H1 (cell line): Measurements from ENCODE around the gene MYL6B. TPM values are rescaled to one million over a fixed set of nuclear protein-coding genes. Genes with fewer than 3 reads are reported as not detected.

Experiments used
- CTCF ChIA-PET: fragments of 300-600 bp; sonication (Branson Sonifier 250); formaldehyde crosslinking; loops from one replicate; lab custom pipeline; 2021; ENCODE audit not compliant: partially characterized antibody; lab: Charles Lee
- POLR2A ChIA-PET: fragments of 300-600 bp; sonication (Branson Sonifier 250); formaldehyde crosslinking; loops from one replicate; lab custom pipeline; 2021; ENCODE audit warnings: inconsistent platforms; ENCODE audit not compliant: partially characterized antibody; lab: Charles Lee
- DNase-seq, 2 experiments: peaks; one replicate each; pipeline versions ENCODE4 v3.0.0 to v3.0.0-alpha.2; 2010 to 2022; ENCODE audit warnings: low spot score in 2 of 2, low read depth in 1 of 2, mixed read lengths in 1 of 2
- FAIRE-seq: peaks from 2 replicates; lab custom pipeline; 2011; peaks lifted over from hg19 to GRCh38; lab: Jason Lieb, UNC
- H2AFZ ChIP-seq: 2 replicates; pipeline ENCODE4 v1.8.1; 2012; ENCODE audit warnings: low read length, inconsistent platforms
- H2AK5ac ChIP-seq: 2 replicates; pipeline ENCODE4 v1.6.1; 2013; ENCODE audit warnings: low read depth, low read length
- H2BK120ac ChIP-seq: replicated peaks from 2 replicates; pipeline ENCODE3; 2013; ENCODE audit warnings: low read depth, low read length, inconsistent platforms
- H2BK12ac ChIP-seq: 2 replicates; pipeline ENCODE4 v1.6.1; 2013; ENCODE audit warnings: low read depth, low read length
- H2BK15ac ChIP-seq: 2 replicates; pipeline ENCODE4 v1.6.1; 2013; ENCODE audit warnings: low read length
- H2BK20ac ChIP-seq: 2 replicates; pipeline ENCODE4 v1.6.1; 2013; ENCODE audit warnings: low read length
- H2BK5ac ChIP-seq: 2 replicates; pipeline ENCODE4 v1.6.1; 2013; ENCODE audit warnings: low read depth, low read length
- H3K14ac ChIP-seq: 2 replicates; pipeline ENCODE4 v1.6.1; 2013; ENCODE audit warnings: inconsistent platforms; ENCODE audit not compliant: insufficient read length
- H3K18ac ChIP-seq: 2 replicates; pipeline ENCODE4 v1.6.1; 2013; ENCODE audit warnings: low read length; ENCODE audit errors: extremely low read depth
- H3K23ac ChIP-seq: 2 replicates; pipeline ENCODE4 v1.6.1; 2013; ENCODE audit warnings: inconsistent platforms; ENCODE audit not compliant: insufficient read length
- H3K23me2 ChIP-seq: 2 replicates; pipeline ENCODE4 v1.6.1; 2013; ENCODE audit warnings: low read depth, low read length
- H3K27ac ChIP-seq: 2 replicates; pipeline ENCODE4 v1.6.1; 2011; ENCODE audit warnings: low read depth, low read length, inconsistent platforms
- H3K27me3 ChIP-seq, 4 experiments: replicated peaks in 1 of 4; 1 replicate in 1 of 4; 2 replicates in 3 of 4; pipeline versions ENCODE4 v1.6.1 to v1.8.1; 2011 to 2013; ENCODE audit warnings: low read length in 3 of 4, mild to moderate bottlenecking in 3 of 4, inconsistent platforms in 2 of 4, mixed read lengths in 2 of 4, moderate library complexity in 1 of 4; ENCODE audit not compliant: control insufficient read depth in 3 of 4, insufficient read depth in 3 of 4; ENCODE audit errors: extremely low read depth in 1 of 4
- H3K36me3 ChIP-seq, 4 experiments: 2 replicates each; pipeline versions ENCODE4 v1.6.1 to v1.8.1; 2011 to 2013; ENCODE audit warnings: mild to moderate bottlenecking in 4 of 4, low read length in 3 of 4, moderate library complexity in 2 of 4, control low read depth in 1 of 4, inconsistent platforms in 1 of 4; ENCODE audit not compliant: insufficient read depth in 4 of 4, control insufficient read depth in 2 of 4
- H3K4ac ChIP-seq: replicated peaks from 2 replicates; pipeline ENCODE3; 2013; ENCODE audit warnings: low read length, low read depth, mixed read lengths, inconsistent platforms; ENCODE audit not compliant: insufficient read length
- H3K4me1 ChIP-seq, 4 experiments: replicated peaks in 1 of 4; 1 replicate in 1 of 4; 2 replicates in 3 of 4; pipeline versions ENCODE4 v1.6.1 to v1.8.1; 2011 to 2013; ENCODE audit warnings: low read length in 3 of 4, inconsistent platforms in 2 of 4, mixed read lengths in 1 of 4; ENCODE audit not compliant: insufficient read depth in 4 of 4, control insufficient read depth in 3 of 4
- H3K4me2 ChIP-seq, 2 experiments: 2 replicates each; pipeline versions ENCODE4 v1.6.1 to v1.8.1; 2011 to 2013; ENCODE audit warnings: low read depth in 2 of 2, low read length in 2 of 2, control low read depth in 1 of 2, inconsistent platforms in 1 of 2, mild to moderate bottlenecking in 1 of 2; ENCODE audit not compliant: insufficient read depth in 1 of 2
- H3K4me3 ChIP-seq, 4 experiments: fragments of 200-600, 300-600 bp in 1 of 4; sonication (generic), shearing (Covaris generic), sonication (Bioruptor Twin) in 1 of 4; 2 replicates each; pipeline versions ENCODE4 v1.5.1 to v1.8.1; 2011 to 2016; ENCODE audit warnings: low read length in 4 of 4, low read depth in 3 of 4, control low read depth in 2 of 4, inconsistent platforms in 2 of 4, mild to moderate bottlenecking in 2 of 4, mixed read lengths in 1 of 4, moderate library complexity in 1 of 4; ENCODE audit not compliant: insufficient read depth in 2 of 4; ENCODE audit errors: extremely low read depth in 1 of 4
- H3K56ac ChIP-seq: replicated peaks from 2 replicates; pipeline ENCODE3; 2013; ENCODE audit warnings: low read depth, mild to moderate bottlenecking, mixed read lengths, low read length, inconsistent platforms; ENCODE audit not compliant: insufficient read length
- H3K79me1 ChIP-seq: 2 replicates; pipeline ENCODE4 v1.6.1; 2013; ENCODE audit warnings: low read depth, low read length, control low read depth
- H3K79me2 ChIP-seq, 2 experiments: 2 replicates each; pipeline versions ENCODE4 v1.6.1 to v1.8.1; 2012 to 2013; ENCODE audit warnings: low read length in 2 of 2, mild to moderate bottlenecking in 2 of 2, inconsistent platforms in 1 of 2; ENCODE audit not compliant: insufficient read depth in 2 of 2, control insufficient read depth in 1 of 2
- H3K9ac ChIP-seq, 4 experiments: replicated peaks in 1 of 4; 1 replicate in 1 of 4; 2 replicates in 3 of 4; pipeline versions ENCODE4 v1.6.1 to v1.8.1; 2011 to 2013; ENCODE audit warnings: low read depth in 3 of 4, low read length in 3 of 4, control low read depth in 2 of 4, mild to moderate bottlenecking in 2 of 4, moderate library complexity in 2 of 4, inconsistent platforms in 1 of 4; ENCODE audit errors: extremely low read depth in 1 of 4
- H3K9me3 ChIP-seq, 2 experiments: 2 replicates each; pipeline versions ENCODE4 v1.6.1 to v1.8.1; 2012 to 2013; ENCODE audit warnings: mild to moderate bottlenecking in 2 of 2, moderate library complexity in 2 of 2, control low read depth in 1 of 2, inconsistent platforms in 1 of 2, low read depth in 1 of 2, low read length in 1 of 2, mixed read lengths in 1 of 2; ENCODE audit not compliant: insufficient read depth in 2 of 2
- H4K20me1 ChIP-seq, 2 experiments: replicated peaks in 1 of 2; 2 replicates each; pipeline versions ENCODE3 to v1.8.1; 2011 to 2013; ENCODE audit warnings: inconsistent platforms in 2 of 2, low read length in 2 of 2, mild to moderate bottlenecking in 1 of 2; ENCODE audit not compliant: insufficient read depth in 2 of 2, control insufficient read depth in 1 of 2
- H4K5ac ChIP-seq: 2 replicates; pipeline ENCODE4 v1.6.1; 2013; ENCODE audit warnings: low read length, low read depth, mixed read lengths, inconsistent platforms; ENCODE audit not compliant: insufficient read length
- H4K8ac ChIP-seq: 2 replicates; pipeline ENCODE4 v1.8.0; 2013; ENCODE audit warnings: mild to moderate bottlenecking, moderate library complexity, low read length, inconsistent platforms; ENCODE audit not compliant: insufficient read depth; ENCODE audit errors: extremely low read depth
- H4K91ac ChIP-seq: replicated peaks from 2 replicates; pipeline ENCODE3; 2013; ENCODE audit warnings: low read length, mixed read lengths, inconsistent platforms; ENCODE audit not compliant: insufficient read length
- ASH2L ChIP-seq: fragments of 200-600, 300-600 bp; sonication (generic); IDR thresholded peaks from one replicate; pipeline ENCODE4 v1.7.1; 2017; ENCODE audit warnings: low read length
- MAX ChIP-seq: IDR thresholded peaks from 2 replicates; pipeline ENCODE4 v1.6.1; 2012; ENCODE audit warnings: inconsistent platforms
- NRF1 ChIP-seq: IDR thresholded peaks from 2 replicates; pipeline ENCODE4 v1.6.1; 2011; ENCODE audit warnings: mild to moderate bottlenecking, low read depth, low read length, improper control_type of control experiment
- PHF8 ChIP-seq: fragments of 200-600 bp; sonication (generic); conservative IDR thresholded peaks from 2 replicates; pipeline ENCODE4 v1.7.1; 2012; ENCODE audit warnings: low read depth, mild to moderate bottlenecking, inconsistent platforms, low read length, moderate library complexity
- POLR2A ChIP-seq, 2 experiments: IDR thresholded peaks; 1 replicate in 1 of 2; 2 replicates in 1 of 2; pipeline ENCODE4 v1.6.1; 2011; ENCODE audit warnings: low read depth in 2 of 2, low read length in 2 of 2, mild to moderate bottlenecking in 2 of 2; ENCODE audit errors: control extremely low read depth in 1 of 2
- SP1 ChIP-seq: IDR thresholded peaks from 2 replicates; pipeline ENCODE4 v1.6.1; 2011; ENCODE audit warnings: low read depth, low read length
- TBP ChIP-seq: IDR thresholded peaks from 2 replicates; pipeline ENCODE4 v1.6.1; 2011; ENCODE audit warnings: low read depth, low read length, improper control_type of control experiment
- WGBS, 2 experiments: shearing (Covaris generic) in 1 of 2; methylation state at CpG; one replicate each; pipeline versions ENCODE4 v1.1.6 to v1.1.7; 2013 to 2015; ENCODE audit warnings: low lambda C conversion rate in 2 of 2, mixed read lengths in 2 of 2, inconsistent platforms in 1 of 2, low coverage in 1 of 2, missing lambda C conversion rate in 1 of 2; ENCODE audit not compliant: insufficient replicate concordance in 2 of 2, insufficient coverage in 1 of 2, insufficient read length in 1 of 2; ENCODE audit errors: extremely low coverage in 1 of 2, missing lambda C conversion rate in 1 of 2; 5-methylcytosine and 5-hydroxymethylcytosine counted together
- polyA plus RNA-seq, 7 experiments: library from polyadenylated mRNA; depleted of rRNA in 3 of 7; stranded (reverse) in 5 of 7; unstranded in 2 of 7; fragments of >200 nt in 5 of 7; fragments of 200-250 nt in 2 of 7; gene quantifications; 1 replicate in 5 of 7; 2 replicates in 1 of 7; 4 replicates in 1 of 7; pipeline versions ENCODE4 v1.2.1 to v1.2.3, GENCODE V29; 2011 to 2013; ENCODE audit warnings: missing spikeins in 2 of 7, mixed read lengths in 2 of 7
- total RNA-seq: library from RNA; stranded (reverse); fragmentation: NEBNext Ultra II Directional; extraction: Animal tissue kit (Norgen Biotek cat#: 25700); gene quantifications from 2 replicates; pipeline ENCODE4 v1.2.1, GENCODE V29; 2021

MYL6B gene
- total and polyA plus RNA-seq, 2 of the 8 experiments (the other 6 are each of a cell fraction or from before 2014, with no cell fraction given): 163 to 202 TPM

DNA sequence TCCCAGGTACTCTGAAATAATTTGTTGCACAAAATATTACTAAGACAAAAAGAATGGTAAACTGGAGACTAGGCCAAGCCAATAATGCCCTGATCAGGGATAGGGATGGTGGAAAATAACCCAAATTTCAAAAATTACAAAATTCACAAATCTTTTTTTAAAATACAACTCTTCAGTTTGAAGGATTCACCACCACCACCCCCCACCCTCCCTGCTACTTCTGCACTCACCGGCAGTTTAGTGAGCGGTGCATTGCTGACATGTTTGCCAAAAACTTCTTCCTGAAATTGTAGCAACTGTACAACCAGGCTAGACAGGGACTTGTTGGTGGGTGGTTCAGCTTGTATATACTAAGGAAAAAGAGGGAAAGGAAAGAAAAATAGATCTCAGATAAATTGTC, 34.6 kb downstream of the MYL6B start:
- WGBS, 2 experiments: 83% methylated on average over 2 of the region's 2 CpGs; no CpG with 5 or more reads in 1 of the 2 experiments
- POLR2A ChIA-PET: interaction anchor here (1.1 to 26.3 kb wide), 8 partner anchors 12 to 1334 kb away, joined by 3 to 656 read pairs (median 56); partner anchors contain the start of genes DDIT3, MYL6, PA2G4 and RNF41

More for the DNA sequence above, 34.6 kb downstream of the MYL6B start:
- no peak overlapping the region for H3K23ac ChIP-seq
- no peak overlapping the region for H2AK5ac ChIP-seq
- H3K36me3 ChIP-seq: peaks cover 21 to 44% (median 36%) of the 10 kb centered on the region in 4 experiments
- no peak overlapping the region for H2AFZ ChIP-seq
- H3K23me2 ChIP-seq: peaks cover 11% of the 10 kb centered on the region
- no peak for FAIRE-seq
- DNase-seq: no peak
- H2BK12ac ChIP-seq: no peak overlapping the region
- H3K14ac ChIP-seq: no peak overlapping the region
- no peak overlapping the region for H4K8ac ChIP-seq
- no peak overlapping the region for H2BK5ac ChIP-seq
- no peak overlapping the region for H2BK15ac ChIP-seq
- CTCF ChIA-PET: interaction anchor here (1.3 to 6.2 kb wide), 7 partner anchors 12 to 76 kb away, joined by 3 to 111 read pairs (median 11); partner anchors contain the start of genes ESYT1 and RNF41
- H3K9ac ChIP-seq: no peak overlapping the region
- H3K79me2 ChIP-seq: peaks cover 14 to 31% of the 10 kb centered on the region in 2 experiments
- no peak overlapping the region for H3K4me3 ChIP-seq
- peaks cover 2 to 8% (median 4%) of the 10 kb centered on the region in 4 experiments; a peak in 3 of 7 replicates for H3K4me1 ChIP-seq
- no peak overlapping the region for H4K5ac ChIP-seq
- H2BK120ac ChIP-seq: no peak overlapping the region
- peaks cover 0 to 4% of the 10 kb centered on the region in 2 experiments for H4K20me1 ChIP-seq
- H3K4ac ChIP-seq: no peak overlapping the region
- H3K27ac ChIP-seq: no peak overlapping the region
- H3K27me3 ChIP-seq: no peaks in the 10 kb centered on the region
- TF ChIP-seq ASH2L (no peak), NRF1 (no peak), MAX (no peak), POLR2A (IDR thresholded peaks at IDR 0.05; ENCODE audit: control extremely low read depth in 1 of 2, low read depth in 2 of 2, low read length in 2 of 2) (no peak), TBP (no peak), SP1 (no peak), PHF8 (no peak)
- H3K9me3 ChIP-seq: no peaks in the 10 kb centered on the region
- H4K91ac ChIP-seq: no peak overlapping the region
- H3K79me1 ChIP-seq: peaks cover 3% of the 10 kb centered on the region; the same call in 1 of the 2 replicates
- H3K56ac ChIP-seq: no peak overlapping the region
- no peak overlapping the region for H3K18ac ChIP-seq
- no peak overlapping the region; a peak in 1 of 4 replicates for H3K4me2 ChIP-seq
- H2BK20ac ChIP-seq: no peak overlapping the region
